Ovary (tissue), 3 donors: ENCODE data around the gene DYNC1H1.

Experiments used
- POLR2A ChIP-seq: fragments of 450-650 bp; IDR thresholded peaks from one replicate; pipeline ENCODE4 v1.6.1; 2017; ENCODE audit warnings: antibody characterized with exemption, mild to moderate bottlenecking, moderate library complexity
- TF ChIP-seq, protein P1 (sequence below), 3 donors: fragments of 450-650 bp in 2 of 3; fragments of 200-600 bp in 1 of 3; IDR thresholded peaks; one replicate each; pipeline versions ENCODE4 v1.5.1 to v1.8.0; 2016 to 2022; ENCODE audit warnings: antibody characterized with exemption in 3 of 3, mild to moderate bottlenecking in 1 of 3
- donor health status: DM: no; HTN: no; CAD: no.

DNA sequence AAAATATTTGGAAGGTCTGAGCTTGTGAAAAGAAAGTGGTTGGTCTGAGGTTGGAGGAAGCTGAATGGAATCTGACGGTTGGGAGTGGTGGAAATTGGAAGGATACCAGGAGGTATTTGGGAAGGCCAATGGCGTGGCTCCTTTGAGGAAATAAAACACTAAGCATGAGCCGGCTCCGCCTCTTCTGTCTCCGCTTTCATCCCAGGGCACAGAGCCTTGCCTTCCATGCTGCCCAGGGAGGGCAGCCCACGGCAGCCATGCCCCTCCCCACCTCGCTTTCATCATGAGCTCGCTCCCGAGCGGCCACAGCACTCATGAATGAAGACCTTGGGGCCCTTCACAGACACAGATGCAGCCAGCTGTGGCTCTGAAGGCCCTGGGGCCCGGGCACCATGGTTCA is 86.3 kb downstream of the DYNC1H1 start:
- TF ChIP-seq, protein P1, sequence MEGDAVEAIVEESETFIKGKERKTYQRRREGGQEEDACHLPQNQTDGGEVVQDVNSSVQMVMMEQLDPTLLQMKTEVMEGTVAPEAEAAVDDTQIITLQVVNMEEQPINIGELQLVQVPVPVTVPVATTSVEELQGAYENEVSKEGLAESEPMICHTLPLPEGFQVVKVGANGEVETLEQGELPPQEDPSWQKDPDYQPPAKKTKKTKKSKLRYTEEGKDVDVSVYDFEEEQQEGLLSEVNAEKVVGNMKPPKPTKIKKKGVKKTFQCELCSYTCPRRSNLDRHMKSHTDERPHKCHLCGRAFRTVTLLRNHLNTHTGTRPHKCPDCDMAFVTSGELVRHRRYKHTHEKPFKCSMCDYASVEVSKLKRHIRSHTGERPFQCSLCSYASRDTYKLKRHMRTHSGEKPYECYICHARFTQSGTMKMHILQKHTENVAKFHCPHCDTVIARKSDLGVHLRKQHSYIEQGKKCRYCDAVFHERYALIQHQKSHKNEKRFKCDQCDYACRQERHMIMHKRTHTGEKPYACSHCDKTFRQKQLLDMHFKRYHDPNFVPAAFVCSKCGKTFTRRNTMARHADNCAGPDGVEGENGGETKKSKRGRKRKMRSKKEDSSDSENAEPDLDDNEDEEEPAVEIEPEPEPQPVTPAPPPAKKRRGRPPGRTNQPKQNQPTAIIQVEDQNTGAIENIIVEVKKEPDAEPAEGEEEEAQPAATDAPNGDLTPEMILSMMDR (IDR thresholded peaks at IDR 0.05), result no peak
- TF ChIP-seq POLR2A, result no peak
